Gastrocnemius medialis (tissue), 4 donors: ENCODE results near the gene NCAM2.

Experiments used
- CTCF ChIP-seq, 5 experiments: fragments of 450-650 bp in 3 of 5; fragments of 200-600 bp in 2 of 5; sonication (generic) in 2 of 5; IDR thresholded peaks in 4 of 5; conservative IDR thresholded peaks in 1 of 5; 1 replicate in 4 of 5; 2 replicates in 1 of 5; pipeline ENCODE4 v1.5.1; 2016 to 2019; ENCODE audit warnings: antibody characterized with exemption in 5 of 5, mild to moderate bottlenecking in 3 of 5, moderate library complexity in 3 of 5
- POLR2A ChIP-seq, 2 donors: fragments of 450-650 bp; IDR thresholded peaks; one replicate each; pipeline ENCODE4 v1.6.1; 2017; ENCODE audit warnings: antibody characterized with exemption in 2 of 2, mild to moderate bottlenecking in 2 of 2, moderate library complexity in 2 of 2

GRCh38 chr21:21028275-21028820 lies 30.1 kb downstream of the NCAM2 start:
- TF ChIP-seq CTCF (IDR thresholded peaks at IDR 0.05 in 4 of 5, conservative IDR thresholded peaks at IDR 0.05 in 1 of 5), result no peak
- no peak for TF ChIP-seq POLR2A (IDR thresholded peaks at IDR 0.05)
